RWPE2 (cell line): ENCODE measurements around the gene PRDM10.

Source experiments
- ATAC-seq: fragments of 200-7000 bp; cut with Tn5 transposase; 3 replicates; pipeline ENCODE4 v1.9.1; 2021; ENCODE audit warnings: low read depth
- DNase-seq: peaks from one replicate; pipeline ENCODE4 v3.0.0-alpha.2; 2020; ENCODE audit warnings: low spot score
- H3K27ac ChIP-seq: fragments of 450-650 bp; 2 replicates; pipeline ENCODE4 v1.5.1; 2017; ENCODE audit warnings: mild to moderate bottlenecking; ENCODE audit not compliant: poor library complexity, severe bottlenecking
- H3K27me3 ChIP-seq: fragments of 250-450 bp; sonication (Bioruptor Pico); 2 replicates; pipeline ENCODE4 v1.5.1; 2021; ENCODE audit warnings: mild to moderate bottlenecking, moderate library complexity; ENCODE audit not compliant: insufficient read depth, poor library complexity, severe bottlenecking
- H3K36me3 ChIP-seq: fragments of 250-450 bp; sonication (Bioruptor Pico); 2 replicates; pipeline ENCODE4 v1.5.1; 2020; ENCODE audit warnings: low read depth, mild to moderate bottlenecking, moderate library complexity
- H3K4me1 ChIP-seq: fragments of 250-450 bp; sonication (Bioruptor Pico); 2 replicates; pipeline ENCODE4 v1.5.1; 2021; ENCODE audit warnings: mild to moderate bottlenecking, moderate library complexity; ENCODE audit not compliant: insufficient read depth, poor library complexity, severe bottlenecking
- H3K4me3 ChIP-seq: fragments of 250-450 bp; sonication (Bioruptor Pico); 2 replicates; pipeline ENCODE4 v1.5.1; 2021; ENCODE audit warnings: mild to moderate bottlenecking, moderate library complexity; ENCODE audit not compliant: severe bottlenecking
- H3K9me3 ChIP-seq: fragments of 250-450 bp; sonication (Bioruptor Pico); 2 replicates; pipeline ENCODE4 v1.5.1; 2021; ENCODE audit warnings: mild to moderate bottlenecking, moderate library complexity; ENCODE audit not compliant: severe bottlenecking
- CTCF ChIP-seq: fragments of 450-650 bp; IDR thresholded peaks from one replicate; pipeline ENCODE4 v1.5.1; 2017; ENCODE audit warnings: mild to moderate bottlenecking, moderate library complexity; ENCODE audit not compliant: poor library complexity, severe bottlenecking

Gene PRDM10

GRCh38 chr11:130008326-130008725 is 5.7 kb upstream of the PRDM10 start:
- TF ChIP-seq CTCF = no peak
- H3K27me3 ChIP-seq = no peaks in the 10 kb centered on the region
- no peak for ATAC-seq
- peaks cover 4% of the 10 kb centered on the region for H3K4me1 ChIP-seq
- no peak overlapping the region for H3K27ac ChIP-seq
- no peak for DNase-seq
- H3K36me3 ChIP-seq = no peaks in the 10 kb centered on the region
- no peak overlapping the region for H3K4me3 ChIP-seq
- H3K9me3 ChIP-seq = no peaks in the 10 kb centered on the region

- Histone ChIP-seq H3K36me3 (no peaks in the 10 kb centered on the region), H3K4me1 (peaks cover 4% of the 10 kb centered on the region), H3K4me3 (no peak overlapping the region), H3K9me3 (no peaks in the 10 kb centered on the region), H3K27me3 (no peaks in the 10 kb centered on the region), H3K27ac (no peak overlapping the region)
- no peak for TF ChIP-seq CTCF
- ATAC-seq (no peak), DNase-seq (no peak)
Observed at GRCh38 chr11:130006929-130007328, 4.3 kb upstream of the PRDM10 start.

DNA sequence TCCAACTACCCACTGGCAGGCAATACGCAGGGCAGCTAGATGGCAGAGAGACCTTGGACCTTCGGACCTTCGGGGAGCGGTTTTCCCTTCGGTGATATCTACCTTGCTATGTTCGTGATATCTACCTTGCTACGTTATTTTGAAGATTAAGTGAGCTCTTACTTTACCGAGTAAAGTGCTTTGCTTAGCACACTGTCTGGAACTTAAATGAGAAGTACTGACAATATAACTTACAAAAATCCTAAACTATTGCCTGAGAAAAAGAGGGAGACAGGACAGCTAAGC is 1.0 kb upstream of the PRDM10 start:
- Histone ChIP-seq H3K9me3 (no peaks in the 10 kb centered on the region), H3K27me3 (no peaks in the 10 kb centered on the region), H3K4me1 (peaks cover 13% of the 10 kb centered on the region), H3K4me3 (peak overlapping the region; percentile 99), H3K36me3 (no peaks in the 10 kb centered on the region), H3K27ac (peak overlapping the region; percentile 99)
- ATAC-seq (no peak), DNase-seq (no peak)
- TF ChIP-seq CTCF = no peak

DNA sequence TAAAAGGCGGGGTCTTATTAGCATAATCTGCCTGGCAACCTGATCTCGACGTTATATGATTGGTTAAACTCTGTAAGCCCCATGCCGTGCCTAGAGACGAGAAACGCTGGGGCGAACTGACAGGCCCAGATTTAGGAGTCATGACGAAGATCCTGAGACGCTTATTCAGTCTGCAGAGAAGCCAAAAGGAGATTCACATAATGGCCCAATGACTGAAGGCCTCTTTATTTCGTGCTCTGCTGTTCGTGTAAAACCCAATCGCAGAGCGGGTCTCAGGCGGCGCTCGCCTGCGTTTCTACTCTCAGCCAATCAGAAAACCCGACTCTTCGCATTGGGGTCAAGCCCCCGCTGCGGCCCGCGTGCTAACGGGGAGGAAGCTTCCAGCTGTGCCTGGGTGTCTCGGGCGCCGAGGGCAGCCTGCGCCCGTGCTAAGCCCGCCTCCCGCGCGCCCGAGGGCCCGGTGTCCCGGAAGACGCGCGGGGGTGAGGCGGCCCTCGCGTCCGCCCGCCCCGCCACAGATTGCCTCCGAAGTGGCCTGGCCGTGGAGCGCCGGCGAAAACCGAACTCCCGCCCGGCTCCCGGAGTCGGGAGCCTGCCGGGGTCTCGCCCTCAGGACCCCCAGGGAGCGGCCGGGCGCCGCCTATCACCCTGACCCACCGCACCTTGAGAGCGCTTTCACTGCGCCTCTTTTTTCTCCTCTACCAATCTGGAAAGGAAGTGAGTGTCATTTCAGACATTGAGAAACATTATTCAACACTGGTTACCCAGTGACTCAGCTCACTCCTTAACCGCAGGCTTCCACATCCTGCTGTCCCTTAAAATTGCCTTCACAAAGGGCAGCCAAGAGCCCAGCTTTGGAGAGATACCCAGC is 446 bp upstream of the PRDM10 start:
- DNase-seq = peak; percentile 89
- Histone ChIP-seq H3K9me3 (no peaks in the 10 kb centered on the region), H3K4me1 (peaks cover 13% of the 10 kb centered on the region), H3K36me3 (no peaks in the 10 kb centered on the region), H3K27me3 (no peaks in the 10 kb centered on the region), H3K4me3 (peak overlapping the region; percentile 99), H3K27ac (peak overlapping the region; percentile 99)
- TF ChIP-seq CTCF = no peak
- ATAC-seq = peak; percentile 77
